HepG2 (cell line): ENCODE data around the gene MTSS2. TPM values are rescaled to one million over a fixed set of nuclear protein-coding genes. Genes with fewer than 3 reads are reported as not detected.

ENCODE experiments used
- CEBPG ChIP-seq: IDR thresholded peaks from 2 replicates; pipeline ENCODE4 v1.6.1; 2016
- DRAP1 ChIP-seq: IDR thresholded peaks from 2 replicates; pipeline ENCODE4 v1.6.1; 2016; ENCODE audit warnings: missing genetic modification reagents, missing compliant biosample characterization
- GFI1 ChIP-seq: sonication (generic); formaldehyde crosslinking; IDR thresholded peaks from 2 replicates; pipeline ENCODE4 v1.5.0; 2020; ENCODE audit warnings: missing genetic modification reagents, mild to moderate bottlenecking, borderline replicate concordance
- HMG20A ChIP-seq: IDR thresholded peaks from 2 replicates; pipeline ENCODE4 v1.6.1; 2016; ENCODE audit warnings: borderline replicate concordance
- HNF4A ChIP-seq: sonication (generic); formaldehyde crosslinking; IDR thresholded peaks from 2 replicates; pipeline ENCODE4 v1.4.0; 2020; ENCODE audit warnings: missing genetic modification reagents
- KLF12 ChIP-seq: sonication (generic); formaldehyde crosslinking; IDR thresholded peaks from 2 replicates; pipeline ENCODE4 v1.4.0; 2020; ENCODE audit warnings: missing genetic modification reagents, borderline replicate concordance
- MNT ChIP-seq: fragments of 450-650 bp; IDR thresholded peaks from 2 replicates; pipeline ENCODE4 v1.6.1; 2016
- NFYB ChIP-seq: sonication (generic); formaldehyde crosslinking; IDR thresholded peaks from 2 replicates; pipeline ENCODE4 v1.4.0; 2020; ENCODE audit warnings: missing genetic modification reagents
- PLRG1 ChIP-seq: fragments of 450-650 bp; conservative IDR thresholded peaks from 2 replicates; pipeline ENCODE4 v1.6.1; 2016
- RBFOX2 ChIP-seq: fragments of 200-400 bp; formaldehyde crosslinking; IDR thresholded peaks from 2 replicates; pipeline ENCODE4 v1.6.1; 2017; ENCODE audit warnings: low read depth, mild to moderate bottlenecking, low read length
- ZBTB43 ChIP-seq: sonication (generic); formaldehyde crosslinking; conservative IDR thresholded peaks from 2 replicates; pipeline ENCODE4 v1.4.0; 2020; ENCODE audit warnings: missing genetic modification reagents
- ZKSCAN5 ChIP-seq: sonication (generic); formaldehyde crosslinking; IDR thresholded peaks from 2 replicates; pipeline ENCODE4 v1.5.1; 2020; ENCODE audit warnings: mild to moderate bottlenecking, missing genetic modification reagents
- ZNF318 ChIP-seq: sonication (generic); formaldehyde crosslinking; IDR thresholded peaks from 2 replicates; pipeline ENCODE4 v1.4.0; 2020; ENCODE audit warnings: mild to moderate bottlenecking, missing genetic modification reagents
- ZNF33A ChIP-seq: sonication (generic); formaldehyde crosslinking; IDR thresholded peaks from 2 replicates; pipeline ENCODE4 v1.5.1; 2020; ENCODE audit warnings: missing genetic modification reagents, mild to moderate bottlenecking, moderate library complexity, borderline replicate concordance
- ZNF670 ChIP-seq: sonication (generic); formaldehyde crosslinking; IDR thresholded peaks from 2 replicates; pipeline ENCODE4 v1.8.0; 2022; ENCODE audit warnings: mild to moderate bottlenecking, missing genetic modification reagents, borderline replicate concordance
- ZNF704 ChIP-seq: sonication (generic); formaldehyde crosslinking; IDR thresholded peaks from 2 replicates; pipeline ENCODE4 v1.8.1; 2023; ENCODE audit warnings: mild to moderate bottlenecking, inconsistent platforms, moderate library complexity, missing genetic modification reagents, borderline replicate concordance
- polyA plus RNA-seq, 8 experiments: library from polyadenylated mRNA; depleted of rRNA in 3 of 8; stranded (reverse) in 7 of 8; unstranded in 1 of 8; fragments of >200 nt; fragmentation: Illumina TruSeq in 4 of 8; extraction: Trizol in 4 of 8; gene quantifications; 2 replicates each; pipeline versions ENCODE4 v1.2.1 to v1.2.3, GENCODE V29; 2011 to 2016; ENCODE audit warnings: low read depth in 4 of 8, missing spikeins in 1 of 8, mixed read lengths in 1 of 8; ENCODE audit not compliant: insufficient read depth in 1 of 8
- total RNA-seq, 5 experiments: library from RNA; depleted of rRNA; stranded (reverse); fragments of >200 nt; fragmentation: Illumina TruSeq; extraction: Trizol; gene quantifications; 2 replicates each; pipeline ENCODE4 v1.2.3, GENCODE V29; 2016; ENCODE audit warnings: low read depth in 1 of 5

The MTSS2 gene
- total and polyA plus RNA-seq, 2 of the 13 experiments (the other 11 are each of a cell fraction or from before 2014, with no cell fraction given), result 132 to 242 TPM

- peak; percentile 69; the same call in 1 of the 2 replicates for TF ChIP-seq ZNF318
- TF ChIP-seq HNF4A, result peak; percentile 93
- no peak for TF ChIP-seq ZKSCAN5 (CRISPR knock-in tag)
- TF ChIP-seq RBFOX2, result no peak; the same call in 1 of the 2 replicates
- peak; percentile 93; the same call in 1 of the 2 replicates for TF ChIP-seq ZNF33A
- peak; percentile 11; the same call in 1 of the 2 replicates for TF ChIP-seq ZBTB43 (CRISPR knock-in tag)
- TF ChIP-seq ZNF670 (CRISPR knock-in tag), result peak; percentile 39; the same call in 1 of the 2 replicates
- TF ChIP-seq MNT, result no peak
- peak; percentile 58; the same call in 1 of the 2 replicates for TF ChIP-seq ZNF704
- TF ChIP-seq CEBPG (CRISPR knock-in tag), result peak; percentile 75
- TF ChIP-seq KLF12 (CRISPR knock-in tag), result no peak
- TF ChIP-seq GFI1 (CRISPR knock-in tag), result peak; percentile 62; the same call in 1 of the 2 replicates
- no peak; the same call in 1 of the 2 replicates for TF ChIP-seq NFYB (CRISPR knock-in tag)
- TF ChIP-seq PLRG1, result no peak
- peak; percentile 22 for TF ChIP-seq HMG20A (CRISPR knock-in tag)
- 0 out of 2 replicates have a peak, but pooled peaks have one; percentile 47 for TF ChIP-seq DRAP1
Observed at GRCh38 chr16:70724146-70725023, 38.5 kb upstream of the MTSS2 start (continued).
